ENCODE data around the gene SH3TC1.

SH3TC1 gene

DNA sequence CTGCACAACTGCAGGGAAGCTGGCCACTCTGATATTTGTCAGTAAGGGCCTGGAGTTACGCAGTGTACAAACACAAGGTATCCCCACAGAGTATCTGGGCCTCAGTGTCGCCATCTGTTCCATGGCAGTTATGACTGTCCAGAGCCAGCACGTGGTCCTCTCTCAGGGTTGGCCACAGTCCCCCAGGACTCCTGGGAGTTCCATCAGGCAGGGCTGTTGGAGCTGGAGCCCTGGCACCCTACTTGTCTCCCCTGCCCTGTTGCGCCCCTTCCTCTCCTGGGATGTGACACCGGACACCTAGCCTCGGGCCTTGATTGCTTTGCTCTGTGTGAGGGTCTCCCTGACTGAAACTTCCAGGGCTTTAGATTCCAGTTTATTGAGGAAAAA lies 78.9 kb downstream of the SH3TC1 start:
- Histone ChIP-seq H3K9me3 (ENCODE audit: control insufficient read depth, low read length) (no peaks in the 10 kb centered on the region), H3K4me1 (no peaks in the 10 kb centered on the region), H3K36me3 (ENCODE audit: control insufficient read depth, insufficient read depth, low read length) (no peaks in the 10 kb centered on the region), H3K9ac (no peak overlapping the region), H3K27ac (no peak overlapping the region), H2AFZ (no peak overlapping the region), H3K4me3 (ENCODE audit: low read depth, low read length) (no peak overlapping the region), H3K79me2 (no peaks in the 10 kb centered on the region), H3K4me2 (ENCODE audit: low read length) (no peak overlapping the region), H3K27me3 (ENCODE audit: control insufficient read depth, insufficient read depth, low read length) (no peaks in the 10 kb centered on the region)
- TF ChIP-seq, protein P1, sequence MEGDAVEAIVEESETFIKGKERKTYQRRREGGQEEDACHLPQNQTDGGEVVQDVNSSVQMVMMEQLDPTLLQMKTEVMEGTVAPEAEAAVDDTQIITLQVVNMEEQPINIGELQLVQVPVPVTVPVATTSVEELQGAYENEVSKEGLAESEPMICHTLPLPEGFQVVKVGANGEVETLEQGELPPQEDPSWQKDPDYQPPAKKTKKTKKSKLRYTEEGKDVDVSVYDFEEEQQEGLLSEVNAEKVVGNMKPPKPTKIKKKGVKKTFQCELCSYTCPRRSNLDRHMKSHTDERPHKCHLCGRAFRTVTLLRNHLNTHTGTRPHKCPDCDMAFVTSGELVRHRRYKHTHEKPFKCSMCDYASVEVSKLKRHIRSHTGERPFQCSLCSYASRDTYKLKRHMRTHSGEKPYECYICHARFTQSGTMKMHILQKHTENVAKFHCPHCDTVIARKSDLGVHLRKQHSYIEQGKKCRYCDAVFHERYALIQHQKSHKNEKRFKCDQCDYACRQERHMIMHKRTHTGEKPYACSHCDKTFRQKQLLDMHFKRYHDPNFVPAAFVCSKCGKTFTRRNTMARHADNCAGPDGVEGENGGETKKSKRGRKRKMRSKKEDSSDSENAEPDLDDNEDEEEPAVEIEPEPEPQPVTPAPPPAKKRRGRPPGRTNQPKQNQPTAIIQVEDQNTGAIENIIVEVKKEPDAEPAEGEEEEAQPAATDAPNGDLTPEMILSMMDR (IDR thresholded peaks at IDR 0.05): no peak

DNA sequence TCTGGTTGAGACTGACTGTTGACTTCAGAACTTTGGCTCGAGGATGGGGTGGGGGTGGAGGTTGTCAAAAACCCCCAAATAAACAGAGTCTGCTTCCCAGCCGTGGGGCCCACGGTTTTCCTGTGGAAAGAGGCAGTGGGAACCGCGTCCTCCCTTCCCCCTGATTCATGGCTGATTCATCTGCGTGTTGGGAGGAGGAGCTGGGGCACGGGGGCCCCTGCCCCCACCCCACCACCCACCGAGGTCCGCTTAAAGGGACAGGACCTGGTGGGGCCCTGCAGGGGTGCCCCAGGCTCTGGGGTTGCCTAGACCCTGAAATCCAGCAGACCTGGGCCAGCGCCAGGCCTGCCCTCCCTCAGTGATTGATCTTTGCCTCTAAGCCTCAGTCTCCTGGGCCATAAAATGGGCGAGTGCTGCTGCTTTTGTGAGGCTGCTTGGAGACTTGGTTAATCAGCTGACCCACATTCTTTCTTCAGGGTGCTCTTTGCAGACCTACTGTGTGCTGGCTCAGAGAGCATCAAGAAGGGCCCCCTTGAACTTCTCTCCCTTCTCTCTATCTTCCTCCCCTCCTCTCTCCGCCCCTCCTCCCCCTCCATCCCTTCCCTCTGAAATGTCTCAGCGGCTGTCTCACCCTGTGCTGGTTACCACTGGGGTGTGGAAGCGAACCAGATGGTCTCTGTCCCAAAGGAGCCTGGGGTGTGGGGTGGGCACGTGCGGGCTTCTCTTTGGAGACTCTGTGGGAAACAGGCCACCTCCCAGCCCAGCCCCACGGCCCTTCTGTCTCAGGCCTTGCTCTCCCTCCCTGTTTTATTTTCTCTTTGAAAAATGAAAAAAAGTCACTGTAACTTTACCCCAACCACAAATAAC lies 79.6 kb downstream of the SH3TC1 start:
- no peak overlapping the region for H3K27ac ChIP-seq

DNA sequence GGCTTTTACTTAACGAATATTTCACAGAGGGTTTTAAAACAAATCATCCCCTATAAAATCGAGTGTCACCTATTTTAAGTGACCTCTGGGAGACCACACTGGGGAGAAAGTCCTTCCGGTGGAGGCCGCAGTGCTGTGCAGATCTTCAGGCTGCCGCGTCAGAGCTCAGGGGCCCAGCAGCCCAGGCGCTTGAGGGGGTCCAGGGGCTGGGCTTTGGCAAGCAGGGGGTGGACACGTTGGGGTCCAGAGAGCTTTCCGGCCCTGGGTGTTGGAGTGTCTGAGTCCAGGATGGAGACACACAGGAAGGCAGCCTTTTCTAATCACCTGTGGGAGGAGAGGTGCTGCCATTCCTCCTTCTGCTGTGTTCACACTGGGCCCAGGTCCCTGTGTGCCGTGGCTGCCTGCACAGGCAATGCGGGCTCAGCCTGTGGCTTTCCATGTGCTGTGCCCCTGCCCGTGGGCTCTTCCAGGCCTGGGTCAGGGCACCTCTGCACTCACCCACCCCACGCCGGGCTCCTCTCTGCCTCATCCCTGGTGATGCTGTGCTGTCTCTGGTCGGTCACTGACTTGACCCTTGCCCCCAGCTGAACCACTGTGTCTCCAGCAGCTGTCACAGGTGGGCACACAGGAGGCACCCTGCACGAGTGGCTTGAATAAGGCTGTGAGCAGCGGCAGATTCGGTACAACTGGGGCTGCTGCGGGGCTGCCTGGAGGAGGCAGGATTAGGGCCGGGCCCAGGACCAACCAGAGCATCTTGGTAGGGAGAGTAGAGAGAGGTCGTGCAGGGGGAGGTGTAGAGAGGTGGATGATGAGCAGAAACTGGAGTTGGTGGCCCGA lies 80.4 kb downstream of the SH3TC1 start:
- Histone ChIP-seq H3K4me3 (ENCODE audit: low read depth, low read length) (no peak overlapping the region), H3K4me1 (no peaks in the 10 kb centered on the region), H3K36me3 (ENCODE audit: control insufficient read depth, insufficient read depth, low read length) (no peaks in the 10 kb centered on the region), H3K9me3 (ENCODE audit: control insufficient read depth, low read length) (no peaks in the 10 kb centered on the region), H3K9ac (no peak overlapping the region), H3K4me2 (ENCODE audit: low read length) (no peak overlapping the region), H3K27ac (no peak overlapping the region), H2AFZ (no peak overlapping the region), H3K79me2 (no peaks in the 10 kb centered on the region), H3K27me3 (ENCODE audit: control insufficient read depth, insufficient read depth, low read length) (no peaks in the 10 kb centered on the region)
- TF ChIP-seq, protein P1 (IDR thresholded peaks at IDR 0.05): no peak

More for the DNA sequence above, 79.6 kb downstream of the SH3TC1 start:
- Histone ChIP-seq H3K36me3 (ENCODE audit: control insufficient read depth, insufficient read depth, low read length) (no peaks in the 10 kb centered on the region), H3K4me1 (no peaks in the 10 kb centered on the region), H3K79me2 (no peaks in the 10 kb centered on the region), H3K4me3 (ENCODE audit: low read depth, low read length) (no peak overlapping the region), H3K9ac (no peak overlapping the region), H2AFZ (no peak overlapping the region), H3K4me2 (ENCODE audit: low read length) (no peak overlapping the region), H3K27me3 (ENCODE audit: control insufficient read depth, insufficient read depth, low read length) (no peaks in the 10 kb centered on the region), H3K9me3 (ENCODE audit: control insufficient read depth, low read length) (no peaks in the 10 kb centered on the region)
- TF ChIP-seq, protein P1 (IDR thresholded peaks at IDR 0.05): no peak

DNA sequence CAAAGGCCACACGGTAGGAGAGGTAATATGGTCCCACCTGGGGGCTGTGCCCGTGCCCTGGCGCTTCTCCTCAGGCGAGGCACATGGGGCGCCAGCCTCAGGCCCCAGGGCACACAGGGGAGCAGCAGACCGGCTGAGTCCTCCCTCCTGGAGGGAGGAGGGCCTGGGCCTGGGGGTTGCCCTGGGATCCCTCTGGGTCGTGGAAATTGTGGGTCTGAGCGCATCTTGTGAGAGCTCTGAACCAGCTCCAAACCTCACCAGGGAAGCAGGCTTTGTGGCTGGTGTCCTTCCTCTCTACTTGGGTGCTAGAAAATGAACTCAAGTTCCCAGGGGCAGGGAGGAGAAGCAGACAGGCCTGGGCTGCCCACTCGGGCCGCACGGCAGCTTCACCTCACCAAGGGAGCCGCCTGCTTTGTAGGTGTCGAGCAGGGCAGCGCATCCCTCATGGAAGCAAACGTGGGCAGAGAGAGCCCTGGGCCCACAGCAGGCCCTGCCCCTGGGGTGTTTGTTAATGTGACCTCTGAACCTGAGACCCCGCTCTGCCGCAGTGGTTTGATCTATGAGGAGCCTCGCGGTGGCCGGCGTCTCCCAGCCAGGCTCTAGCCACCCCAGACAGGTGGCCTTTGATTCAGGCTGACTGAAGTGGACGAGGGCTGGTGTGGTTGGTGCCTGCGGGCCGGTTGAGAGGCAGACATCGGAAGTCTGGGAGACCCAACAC lies 81.2 kb downstream of the SH3TC1 start:
- H3K4me3 ChIP-seq (ENCODE audit: low read depth, low read length): no peak overlapping the region
- no peak overlapping the region for H3K4me2 ChIP-seq (ENCODE audit: low read length)
- H2AFZ ChIP-seq: no peak overlapping the region
- H3K9ac ChIP-seq: no peak overlapping the region
- H3K27ac ChIP-seq: no peak overlapping the region
- no peaks in the 10 kb centered on the region for H3K4me1 ChIP-seq
- TF ChIP-seq, protein P1 (IDR thresholded peaks at IDR 0.05): no peak
- H3K9me3 ChIP-seq (ENCODE audit: control insufficient read depth, low read length): no peaks in the 10 kb centered on the region
- H3K27me3 ChIP-seq (ENCODE audit: control insufficient read depth, insufficient read depth, low read length): no peaks in the 10 kb centered on the region
- no peaks in the 10 kb centered on the region for H3K79me2 ChIP-seq
- H3K36me3 ChIP-seq (ENCODE audit: control insufficient read depth, insufficient read depth, low read length): no peaks in the 10 kb centered on the region
